K562 (cell line): Measurements from ENCODE around the gene ACAT2. TPM values are rescaled to one million over a fixed set of nuclear protein-coding genes. Genes with fewer than 3 reads are reported as not detected.

Experiments
- ATAC-seq: fragments of 200-7000 bp; cut with Tn5 transposase; 3 replicates; pipeline ENCODE4 v1.9.1; 2020; ENCODE audit warnings: moderate library complexity
- BruUV-seq: library from RNA; stranded (reverse); fragments of 400-500 nt; replicated peaks from 2 replicates; lab custom pipeline; 2021; lab: Mats Ljungman, UMichigan
- CTCF ChIA-PET: fragments of 300-600 bp; formaldehyde crosslinking; extraction: SDS; loops from one replicate; lab custom pipeline; 2021; ENCODE audit warnings: low intra/inter-chr PET ratio; lab: Yijun Ruan, JAX
- POLR2A ChIA-PET: fragments of 300-600, 350-650 bp; sonication (Branson Sonifier 250); formaldehyde crosslinking; extraction: SDS; loops from one replicate; lab custom pipeline; 2021; ENCODE audit warnings: antibody characterized with exemption, inconsistent platforms; lab: Yijun Ruan, JAX
- DNase-seq, 4 experiments: peaks; one replicate each; pipeline versions ENCODE4 v3.0.0 to v3.0.0-alpha.2; 2011 to 2018; ENCODE audit warnings: low spot score in 3 of 4, mixed read lengths in 3 of 4; ENCODE audit errors: extremely low read depth in 1 of 4
- FAIRE-seq: peaks from 2 replicates; lab custom pipeline; 2011; peaks lifted over from hg19 to GRCh38; lab: Jason Lieb, UNC
- H2AFZ ChIP-seq: 2 replicates; pipeline ENCODE4 v1.6.0; 2011; ENCODE audit warnings: low read depth, low read length, control low read depth, inconsistent platforms
- H3K27ac ChIP-seq: fragments of 200-600 bp; 3 replicates; pipeline ENCODE4 v1.8.0; 2011; ENCODE audit warnings: low read depth, mild to moderate bottlenecking, control low read depth, inconsistent platforms, low read length, moderate library complexity, mixed read lengths; ENCODE audit errors: extremely low read depth
- H3K27me3 ChIP-seq, 2 experiments: fragments of 300-600 bp in 1 of 2; 2 replicates in 1 of 2; 3 replicates in 1 of 2; pipeline versions ENCODE4 v1.6.0 to v1.8.0; 2011; ENCODE audit warnings: inconsistent platforms in 2 of 2, low read length in 2 of 2, mild to moderate bottlenecking in 1 of 2, mixed read lengths in 1 of 2, moderate library complexity in 1 of 2; ENCODE audit not compliant: control insufficient read depth in 2 of 2, insufficient read depth in 2 of 2
- H3K36me3 ChIP-seq: fragments of 300-600 bp; 3 replicates; pipeline ENCODE4 v1.8.0; 2011; ENCODE audit warnings: mild to moderate bottlenecking, low read length, inconsistent platforms; ENCODE audit not compliant: control insufficient read depth, insufficient read depth
- H3K4me1 ChIP-seq, 2 experiments: fragments of 200-600 bp in 1 of 2; replicated peaks in 1 of 2; 2 replicates in 1 of 2; 3 replicates in 1 of 2; pipeline versions ENCODE4 v1.5.1 to v1.8.0; 2011; ENCODE audit warnings: inconsistent platforms in 2 of 2, low read length in 2 of 2, mild to moderate bottlenecking in 1 of 2, mixed read lengths in 1 of 2, moderate library complexity in 1 of 2; ENCODE audit not compliant: control insufficient read depth in 2 of 2, insufficient read depth in 2 of 2
- H3K4me2 ChIP-seq: 2 replicates; pipeline ENCODE4 v1.6.1; 2011; ENCODE audit warnings: low read length, control low read depth, inconsistent platforms, mixed read lengths; ENCODE audit not compliant: insufficient read depth
- H3K4me3 ChIP-seq: fragments of 200-600 bp; sonication (generic), shearing (Covaris generic); 2 replicates; pipeline ENCODE4 v1.5.1; 2016; ENCODE audit warnings: control low read depth, inconsistent platforms
- H3K79me2 ChIP-seq: fragments of 200-600 bp; 3 replicates; pipeline ENCODE4 v1.8.0; 2011; ENCODE audit warnings: low read length, inconsistent platforms; ENCODE audit not compliant: control insufficient read depth, insufficient read depth
- H3K9ac ChIP-seq, 2 experiments: 2 replicates each; pipeline versions ENCODE4 v1.6.0 to v1.6.1; 2011; ENCODE audit warnings: low read depth in 2 of 2, low read length in 2 of 2, control low read depth in 1 of 2, inconsistent platforms in 1 of 2, mild to moderate bottlenecking in 1 of 2, mixed read lengths in 1 of 2; ENCODE audit not compliant: insufficient read depth in 1 of 2
- H3K9me1 ChIP-seq: one replicate; pipeline ENCODE4 v1.6.0; 2011; ENCODE audit warnings: inconsistent platforms, mild to moderate bottlenecking, low read length, moderate library complexity; ENCODE audit not compliant: control insufficient read depth, insufficient read depth
- H3K9me3 ChIP-seq: replicated peaks from 2 replicates; pipeline ENCODE4 v1.5.1; 2011; ENCODE audit warnings: low read depth, low read length, inconsistent platforms; ENCODE audit not compliant: control insufficient read depth, insufficient read depth
- H4K20me1 ChIP-seq: replicated peaks from 2 replicates; pipeline ENCODE4 v1.6.1; 2011; ENCODE audit warnings: low read length, inconsistent platforms, mixed read lengths; ENCODE audit not compliant: control insufficient read depth, insufficient read depth
- ETV1 ChIP-seq: fragments of 450-650 bp; conservative IDR thresholded peaks from 2 replicates; pipeline ENCODE4 v1.6.1; 2016; ENCODE audit warnings: missing genetic modification characterization, control low read depth, low read depth, missing compliant biosample characterization
- MAX ChIP-seq: sonication (generic); formaldehyde crosslinking; IDR thresholded peaks from 2 replicates; pipeline ENCODE4 v1.9.0; 2022; ENCODE audit warnings: mild to moderate bottlenecking, missing genetic modification reagents
- MXI1 ChIP-seq: IDR thresholded peaks from 2 replicates; pipeline ENCODE4 v1.6.1; 2011; ENCODE audit warnings: low read depth, mild to moderate bottlenecking, improper control_type of control experiment, low read length
- TEAD1 ChIP-seq, 2 experiments: fragments of 450-650 bp in 1 of 2; sonication (generic) in 1 of 2; formaldehyde crosslinking; IDR thresholded peaks; 2 replicates each; pipeline versions ENCODE4 v1.4.0 to v1.8.0; 2020 to 2022; ENCODE audit warnings: mild to moderate bottlenecking in 2 of 2, missing genetic modification reagents in 1 of 2
- ZNF124 ChIP-seq: sonication (generic); formaldehyde crosslinking; IDR thresholded peaks from 2 replicates; pipeline ENCODE4 v1.8.1; 2022; ENCODE audit warnings: missing genetic modification reagents
- ZNF740 ChIP-seq, 3 experiments: fragments of 200-800 bp in 1 of 3; sonication (Bioruptor generic) in 1 of 3; sonication (generic) in 1 of 3; formaldehyde crosslinking in 1 of 3; IDR thresholded peaks; 2 replicates each; pipeline versions ENCODE4 v1.6.1 to v1.8.0; 2016 to 2022; ENCODE audit warnings: mild to moderate bottlenecking in 2 of 3, missing compliant biosample characterization in 2 of 3, missing genetic modification characterization in 2 of 3, missing genetic modification reagents in 1 of 3
- WGBS: fragments of 100-300 bp; shearing (Covaris generic); methylation state at CpG from one replicate; pipeline ENCODE4 v1.1.6; 2016; ENCODE audit warnings: low coverage, mixed read lengths; ENCODE audit not compliant: insufficient coverage; ENCODE audit errors: missing lambda C conversion rate; 5-methylcytosine and 5-hydroxymethylcytosine counted together
- in situ Hi-C: fragments of 300-500 bp; cut with MboI; formaldehyde crosslinking; loops from 4 replicates; pipeline ENCODE4 v1.15.0; 2018; ENCODE audit warnings: inconsistent platforms, mixed read lengths
- intact Hi-C: fragments of 100-400 bp; cut with micrococcal nuclease; formaldehyde crosslinking; loops from 2 replicates; pipeline ENCODE4 v1.14.2; 2022
- polyA plus RNA-seq, 8 experiments: library from polyadenylated mRNA; depleted of rRNA in 4 of 8; stranded (reverse) in 5 of 8; unstranded in 3 of 8; fragments of >200 nt; fragmentation: Nextera tagmentation in 2 of 8; fragmentation: Illumina TruSeq in 1 of 8; extraction: Ambion mirVana in 2 of 8; extraction: Trizol in 1 of 8; gene quantifications; 2 replicates each; pipeline versions ENCODE4 v1.2.1 to v1.2.3, GENCODE V29; 2011 to 2014; ENCODE audit warnings: inconsistent platforms in 1 of 8, missing spikeins in 1 of 8
- total RNA-seq, 7 experiments: library from RNA; depleted of rRNA in 6 of 7; stranded (reverse); fragments of >200 nt in 6 of 7; fragmentation: Illumina TruSeq in 2 of 7; extraction: Trizol in 2 of 7; gene quantifications; 2 replicates each; pipeline versions ENCODE4 v1.2.1 to v1.2.3, GENCODE V29; 2011 to 2021; ENCODE audit warnings: low replicate concordance in 1 of 7
- TF ChIP-seq, protein P1 (sequence below): sonication (generic); formaldehyde crosslinking; IDR thresholded peaks from 2 replicates; pipeline ENCODE4 v1.8.0; 2022; ENCODE audit warnings: mild to moderate bottlenecking, missing genetic modification reagents
- TF ChIP-seq, protein P2 (sequence below), 2 experiments: IDR thresholded peaks; 2 replicates each; pipeline ENCODE4 v1.6.1; 2012; ENCODE audit warnings: improper control_type of control experiment in 2 of 2, low read depth in 2 of 2, low read length in 2 of 2, borderline replicate concordance in 1 of 2

Gene ACAT2
- total and polyA plus RNA-seq, 9 of the 15 experiments (the other 6 are each of a cell fraction or from before 2014, with no cell fraction given), result 63.0 to 309 (median 144) TPM

- no peaks in the 10 kb centered on the region for H3K9me3 ChIP-seq
- H3K9me1 ChIP-seq, result no peaks in the 10 kb centered on the region
- ATAC-seq (peak; percentile 39), DNase-seq (peak; percentile 48 to 74 (median 68)), FAIRE-seq (no peak)
- no peaks in the 10 kb centered on the region for H3K27me3 ChIP-seq
- 1% methylated on average over 46 of the region's 60 CpGs for WGBS
- H3K4me3 ChIP-seq, result peak overlapping the region; percentile 93
- ChIA-PET CTCF (interaction anchor here (1.4 kb wide), 1 partner anchor 97 kb away, joined by 3 read pairs; no protein-coding TSS in a partner anchor), POLR2A (interaction anchor here (0.6 to 4.6 kb wide), 19 partner anchors 9 to 201 kb away, joined by 3 to 37 read pairs (median 6); partner anchors contain the start of genes PNLDC1 and WTAP)
- H3K79me2 ChIP-seq, result peaks cover 97% of the 10 kb centered on the region
- intact Hi-C loops, result loop anchor here (1.0 to 2.0 kb wide), 3 partner anchors 17 to 312 kb away; no protein-coding TSS in a partner anchor
- in situ Hi-C loops, result no loop called here
- H3K4me2 ChIP-seq, result peak overlapping the region; percentile 96
- TSS peak; percentile 40 for BruUV-seq
- peak overlapping the region; percentile 88 for H3K27ac ChIP-seq
- peaks cover 78% of the 10 kb centered on the region for H3K36me3 ChIP-seq
- H4K20me1 ChIP-seq, result peaks cover 20% of the 10 kb centered on the region; the same call in 1 of the 2 replicates
- H3K4me1 ChIP-seq, result peaks cover 14 to 22% of the 10 kb centered on the region in 2 experiments; a peak in 4 of 5 replicates
- H3K9ac ChIP-seq, result peak overlapping the region; percentile 97 to 99
- H2AFZ ChIP-seq, result peak overlapping the region; percentile 82
- TF ChIP-seq, protein P1, sequence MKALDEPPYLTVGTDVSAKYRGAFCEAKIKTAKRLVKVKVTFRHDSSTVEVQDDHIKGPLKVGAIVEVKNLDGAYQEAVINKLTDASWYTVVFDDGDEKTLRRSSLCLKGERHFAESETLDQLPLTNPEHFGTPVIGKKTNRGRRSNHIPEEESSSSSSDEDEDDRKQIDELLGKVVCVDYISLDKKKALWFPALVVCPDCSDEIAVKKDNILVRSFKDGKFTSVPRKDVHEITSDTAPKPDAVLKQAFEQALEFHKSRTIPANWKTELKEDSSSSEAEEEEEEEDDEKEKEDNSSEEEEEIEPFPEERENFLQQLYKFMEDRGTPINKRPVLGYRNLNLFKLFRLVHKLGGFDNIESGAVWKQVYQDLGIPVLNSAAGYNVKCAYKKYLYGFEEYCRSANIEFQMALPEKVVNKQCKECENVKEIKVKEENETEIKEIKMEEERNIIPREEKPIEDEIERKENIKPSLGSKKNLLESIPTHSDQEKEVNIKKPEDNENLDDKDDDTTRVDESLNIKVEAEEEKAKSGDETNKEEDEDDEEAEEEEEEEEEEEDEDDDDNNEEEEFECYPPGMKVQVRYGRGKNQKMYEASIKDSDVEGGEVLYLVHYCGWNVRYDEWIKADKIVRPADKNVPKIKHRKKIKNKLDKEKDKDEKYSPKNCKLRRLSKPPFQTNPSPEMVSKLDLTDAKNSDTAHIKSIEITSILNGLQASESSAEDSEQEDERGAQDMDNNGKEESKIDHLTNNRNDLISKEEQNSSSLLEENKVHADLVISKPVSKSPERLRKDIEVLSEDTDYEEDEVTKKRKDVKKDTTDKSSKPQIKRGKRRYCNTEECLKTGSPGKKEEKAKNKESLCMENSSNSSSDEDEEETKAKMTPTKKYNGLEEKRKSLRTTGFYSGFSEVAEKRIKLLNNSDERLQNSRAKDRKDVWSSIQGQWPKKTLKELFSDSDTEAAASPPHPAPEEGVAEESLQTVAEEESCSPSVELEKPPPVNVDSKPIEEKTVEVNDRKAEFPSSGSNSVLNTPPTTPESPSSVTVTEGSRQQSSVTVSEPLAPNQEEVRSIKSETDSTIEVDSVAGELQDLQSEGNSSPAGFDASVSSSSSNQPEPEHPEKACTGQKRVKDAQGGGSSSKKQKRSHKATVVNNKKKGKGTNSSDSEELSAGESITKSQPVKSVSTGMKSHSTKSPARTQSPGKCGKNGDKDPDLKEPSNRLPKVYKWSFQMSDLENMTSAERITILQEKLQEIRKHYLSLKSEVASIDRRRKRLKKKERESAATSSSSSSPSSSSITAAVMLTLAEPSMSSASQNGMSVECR, result peak; percentile 55; the same call in 1 of the 2 replicates
- TF ChIP-seq ETV1 (tag) (no peak), ZNF124 (CRISPR knock-in tag) (0 out of 2 replicates have a peak, but pooled peaks have one; percentile 56), MXI1 (peak; percentile 29; the same call in 1 of the 2 replicates), ZNF740 (CRISPR knock-in tag; IDR thresholded peaks at IDR 0.05) (0 out of 2 replicates have a peak, but pooled peaks have one; percentile 26), ZNF740 (tag; IDR thresholded peaks at IDR 0.05) (no peak), TEAD1 (CRISPR knock-in tag; IDR thresholded peaks at IDR 0.05) (no peak), MAX (CRISPR knock-in tag) (peak; percentile 56; the same call in 1 of the 2 replicates)
- TF ChIP-seq, protein P2, sequence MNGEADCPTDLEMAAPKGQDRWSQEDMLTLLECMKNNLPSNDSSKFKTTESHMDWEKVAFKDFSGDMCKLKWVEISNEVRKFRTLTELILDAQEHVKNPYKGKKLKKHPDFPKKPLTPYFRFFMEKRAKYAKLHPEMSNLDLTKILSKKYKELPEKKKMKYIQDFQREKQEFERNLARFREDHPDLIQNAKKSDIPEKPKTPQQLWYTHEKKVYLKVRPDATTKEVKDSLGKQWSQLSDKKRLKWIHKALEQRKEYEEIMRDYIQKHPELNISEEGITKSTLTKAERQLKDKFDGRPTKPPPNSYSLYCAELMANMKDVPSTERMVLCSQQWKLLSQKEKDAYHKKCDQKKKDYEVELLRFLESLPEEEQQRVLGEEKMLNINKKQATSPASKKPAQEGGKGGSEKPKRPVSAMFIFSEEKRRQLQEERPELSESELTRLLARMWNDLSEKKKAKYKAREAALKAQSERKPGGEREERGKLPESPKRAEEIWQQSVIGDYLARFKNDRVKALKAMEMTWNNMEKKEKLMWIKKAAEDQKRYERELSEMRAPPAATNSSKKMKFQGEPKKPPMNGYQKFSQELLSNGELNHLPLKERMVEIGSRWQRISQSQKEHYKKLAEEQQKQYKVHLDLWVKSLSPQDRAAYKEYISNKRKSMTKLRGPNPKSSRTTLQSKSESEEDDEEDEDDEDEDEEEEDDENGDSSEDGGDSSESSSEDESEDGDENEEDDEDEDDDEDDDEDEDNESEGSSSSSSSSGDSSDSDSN (IDR thresholded peaks at IDR 0.05; ENCODE audit: borderline replicate concordance in 1 of 2, low read depth in 2 of 2, low read length in 2 of 2), result peak in 1 of 2 experiments; percentile 28; a peak in 1 of 4 replicates
Measured at GRCh38 chr6:159788753-159789376, 27.0 kb downstream of the ACAT2 start.
